GM19025 (cell line): Measurements from ENCODE around the gene CDC123.
"Not testable (repeated sequence)": the region's sequence is repeated elsewhere in the genome, so short reads cannot be mapped to it uniquely, and the experiment has no call there.

Source experiments
- ATAC-seq: cut with Tn5 transposase; IDR thresholded peaks from one replicate; pipeline ENCODE4 v1.9.1; 2021; ENCODE audit warnings: mild to moderate bottlenecking, low read depth, moderate library complexity; ENCODE audit not compliant: unreplicated experiment

CDC123 gene

DNA sequence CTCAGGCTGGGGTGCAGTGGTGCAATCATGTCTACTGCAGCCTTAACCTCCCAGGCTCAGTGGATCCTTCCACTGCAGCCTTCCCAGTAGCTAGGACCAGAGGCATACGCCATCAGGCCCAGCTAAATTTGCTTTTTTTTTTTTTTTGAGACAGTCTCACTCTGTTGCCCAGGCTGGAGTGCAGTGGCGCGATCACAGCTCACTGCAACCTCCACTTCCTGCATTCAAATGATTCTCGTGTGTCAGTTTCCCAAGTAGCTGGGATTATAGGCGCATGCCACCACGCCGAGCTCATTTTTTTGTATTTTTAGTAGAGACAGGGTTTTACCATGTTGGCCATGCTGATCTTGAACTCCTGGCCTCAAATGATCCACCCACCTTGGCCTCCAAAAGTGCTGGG is 81.9 kb downstream of the CDC123 start:
- ATAC-seq: not testable (repeated sequence)

DNA sequence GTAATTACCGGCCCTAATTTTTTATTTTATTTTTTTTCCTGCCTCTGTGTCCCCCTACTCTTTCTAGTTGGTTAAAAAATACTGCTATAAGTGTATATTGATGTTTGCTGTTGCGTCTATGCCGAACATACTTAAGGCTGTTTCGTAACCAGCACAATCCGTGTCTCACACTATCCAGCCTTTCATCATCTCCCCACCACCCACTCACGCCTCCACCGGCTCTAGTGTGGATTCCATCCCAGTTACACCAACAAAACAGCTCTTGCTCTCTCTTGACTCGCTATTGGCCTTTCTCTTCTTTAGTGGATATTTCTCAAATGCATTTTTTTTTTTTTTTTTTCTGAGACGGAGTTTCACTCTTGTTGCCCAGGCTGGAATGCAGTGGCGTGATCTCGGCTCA is 83.3 kb downstream of the CDC123 start:
- ATAC-seq: no peak

DNA sequence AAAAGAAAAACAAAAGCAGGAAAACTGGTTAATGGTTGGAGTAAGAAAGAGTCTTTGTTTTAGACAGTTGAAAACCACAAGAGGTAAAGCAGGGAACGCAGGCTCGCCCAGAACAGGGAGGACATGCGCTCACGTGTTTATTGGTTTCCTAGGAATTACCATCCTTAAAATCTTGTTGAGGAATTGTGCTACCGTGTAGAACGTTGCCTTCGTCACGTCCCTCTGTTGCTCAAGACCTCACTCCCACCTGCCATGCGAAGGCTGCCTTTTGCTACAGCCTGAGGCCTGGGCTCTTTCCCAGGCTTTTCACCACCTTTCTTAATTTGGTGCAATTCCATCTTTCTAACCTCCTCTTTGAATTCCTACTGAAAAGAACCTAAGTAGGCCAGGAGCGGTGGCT is 91.8 kb downstream of the CDC123 start:
- no peak for ATAC-seq

DNA sequence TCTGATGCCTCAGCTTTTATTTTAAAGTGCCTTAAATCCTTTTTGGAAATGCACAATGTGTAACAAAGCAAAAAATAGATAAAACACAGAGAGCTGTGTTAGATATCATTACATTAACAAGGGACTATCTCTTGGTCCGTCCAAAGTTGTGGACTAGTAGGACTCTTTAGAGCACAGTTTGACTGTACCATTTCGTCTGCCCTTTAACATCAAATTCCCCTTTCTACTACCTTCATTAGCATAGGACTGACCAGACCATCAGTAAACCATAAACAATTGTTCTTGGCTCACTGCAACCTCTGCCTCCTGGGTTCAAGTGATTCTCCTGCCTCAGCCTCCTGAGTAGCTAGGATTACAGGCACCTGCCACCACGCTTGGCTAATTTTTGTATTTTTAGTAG is 101.8 kb downstream of the CDC123 start:
- not testable (repeated sequence) for ATAC-seq

DNA sequence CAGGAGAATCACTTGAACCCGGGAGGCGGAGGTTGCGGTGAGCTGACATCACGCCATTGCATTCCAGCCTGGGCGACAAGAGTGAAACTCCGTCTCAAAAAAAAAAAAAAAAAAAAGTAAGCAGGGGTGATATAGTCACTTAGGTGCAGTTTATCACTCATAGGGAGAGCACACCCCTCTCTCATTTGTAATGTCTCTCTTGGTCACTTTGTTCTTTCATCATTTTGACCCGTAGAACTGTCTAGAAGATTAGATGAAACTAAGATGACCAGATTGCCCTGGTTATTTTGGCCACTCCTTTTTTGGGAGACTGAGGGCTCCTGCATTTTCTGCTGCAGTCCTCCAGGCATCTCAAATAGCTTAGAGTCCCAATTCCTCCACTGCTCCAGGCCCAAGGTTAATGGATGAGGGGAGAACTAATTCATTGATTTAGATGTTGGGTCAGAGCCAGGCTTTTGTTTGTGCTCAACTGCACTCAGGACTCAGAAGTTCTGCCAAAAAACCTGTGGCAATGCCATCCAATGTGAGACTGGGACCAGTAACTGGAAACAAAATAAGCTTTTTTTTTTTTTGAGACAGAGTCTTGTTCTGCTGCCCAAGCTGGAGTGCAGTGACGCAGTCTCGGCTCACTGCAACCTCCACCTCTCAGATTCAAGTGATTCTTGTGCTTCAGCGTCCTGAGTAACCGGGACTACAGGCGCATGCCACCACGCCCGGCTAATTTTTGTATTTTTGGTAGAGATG is 103.4 kb downstream of the CDC123 start:
- ATAC-seq: no peak
